Motor neuron (in vitro differentiated cells): ENCODE measurements around the gene GPR137. TPM values are rescaled to one million over a fixed set of nuclear protein-coding genes. Genes with fewer than 3 reads are reported as not detected.

Experiments
- ATAC-seq, 8 experiments: fragments of 200-7000 bp; cut with Tn5 transposase; replicated peaks in 6 of 8; 2 replicates each; pipeline ENCODE4 v1.8.0; 2021; ENCODE audit warnings: mild to moderate bottlenecking in 8 of 8, moderate library complexity in 8 of 8
- H3K27ac ChIP-seq, 2 donors: fragments of 250-450 bp; sonication (Bioruptor Pico); 2 replicates each; pipeline ENCODE4 v1.9.0; 2021; ENCODE audit warnings: antibody characterized with exemption in 2 of 2, mild to moderate bottlenecking in 2 of 2, moderate library complexity in 1 of 2
- H3K4me1 ChIP-seq, 2 donors: fragments of 250-450 bp; sonication (Bioruptor Pico); replicated peaks in 1 of 2; 2 replicates each; pipeline ENCODE4 v1.6.1; 2021; ENCODE audit warnings: antibody characterized with exemption in 2 of 2, mild to moderate bottlenecking in 2 of 2, moderate library complexity in 1 of 2
- H3K4me3 ChIP-seq, 5 donors: fragments of 250-450 bp; sonication (Bioruptor Pico); 2 replicates each; pipeline ENCODE4 v1.9.0; 2021; ENCODE audit warnings: antibody characterized with exemption in 5 of 5, mild to moderate bottlenecking in 5 of 5, moderate library complexity in 4 of 5
- WGBS, 10 experiments: fragments of 450-650 bp; shearing (Covaris generic); methylation state at CpG; one replicate each; pipeline ENCODE4 v1.0.0; 2022; 5-methylcytosine and 5-hydroxymethylcytosine counted together
- in situ Hi-C, 9 experiments: fragments of 400-800 bp; cut with MboI; loops; one replicate each; pipeline ENCODE4 v1.15.0; 2021; ENCODE audit warnings: low sequenced_read_pairs in 9 of 9, low pct_unique_long_range_greater_than_20kb in 2 of 9; ENCODE audit not compliant: unreplicated experiment in 9 of 9
- total RNA-seq, 8 experiments: library from RNA; unstranded; fragments of 300-600 nt; gene quantifications; 2 replicates each; pipeline versions ENCODE4 v1.2.3 to v1.2.4, GENCODE V29; 2022

The GPR137 gene
- 10 to 100 TPM; 18.9 to 37.6 (median 22.5) TPM for total RNA-seq

- peak; percentile 42 to 67 (median 55) for ATAC-seq
- H3K4me3 ChIP-seq, result peak within 1 kb of the TSS; percentile 80 to 96 (median 88)
- in situ Hi-C loops, result no loop called here
- H3K4me1 ChIP-seq, result peaks cover 10 to 12% of the 10 kb centered on the region in 2 donors
- WGBS, 10 experiments, result 0 to 3% (median 0%) methylated on average over 3 to 10 of the region's 102 CpGs; no CpG with 5 or more reads in 6 of the 10 experiments
- H3K27ac ChIP-seq, result peak within 1 kb of the TSS; percentile 71 to 79
Measured at GRCh38 chr11:64284962-64285884, at the start of gene GPR137. TSS of gene GPR137 (plus strand) at chr11:64285848. CDS start at chr11:64286525, 677 bp downstream.

- WGBS, 10 experiments, result 77 to 100% methylated on average over 1 to 4 of the region's 12 CpGs; no CpG with 5 or more reads in 8 of the 10 experiments
- in situ Hi-C loops, result no loop called here
- H3K4me3 ChIP-seq, result no peak overlapping the region
- peaks cover 9 to 27% of the 10 kb centered on the region in 2 donors for H3K4me1 ChIP-seq
- no peak for ATAC-seq
- H3K27ac ChIP-seq, result no peak overlapping the region
Measured at GRCh38 chr11:64237484-64237951, 48.1 kb upstream of the GPR137 start.

- Histone ChIP-seq H3K27ac (no peak overlapping the region), H3K4me1 (peaks cover 11 to 30% of the 10 kb centered on the region in 2 donors), H3K4me3 (no peak overlapping the region)
- in situ Hi-C loops, result no loop called here
- WGBS, 10 experiments, result 83 to 100% (median 100%) methylated on average over 1 to 7 of the region's 9 CpGs; no CpG with 5 or more reads in 5 of the 10 experiments
- no peak for ATAC-seq
Measured at GRCh38 chr11:64238076-64238475, 47.6 kb upstream of the GPR137 start.

- Histone ChIP-seq H3K4me3 (no peak overlapping the region), H3K27ac (no peak overlapping the region), H3K4me1 (peaks cover 11 to 23% of the 10 kb centered on the region in 2 donors)
- no peak for ATAC-seq
- in situ Hi-C loops, result no loop called here
- WGBS, 10 experiments, result 53 to 100% (median 88%) methylated on average over 1 to 4 of the region's 5 CpGs; no CpG with 5 or more reads in 3 of the 10 experiments
Measured at GRCh38 chr11:64238999-64239398, 46.6 kb upstream of the GPR137 start.

- ATAC-seq, result no peak
- 0 to 100% (median 68%) methylated on average over 1 to 8 of the region's 11 CpGs; no CpG with 5 or more reads in 1 of the 10 experiments for WGBS, 10 experiments
- Histone ChIP-seq H3K4me3 (peak overlapping the region; percentile 52 to 81 (median 65)), H3K27ac (peak overlapping the region; percentile 90 to 99), H3K4me1 (peaks cover 11 to 22% of the 10 kb centered on the region in 2 donors)
- in situ Hi-C loops, result no loop called here
Measured at GRCh38 chr11:64239662-64240434, 45.8 kb upstream of the GPR137 start.

- Histone ChIP-seq H3K4me1 (peaks cover 11 to 18% of the 10 kb centered on the region in 2 donors), H3K4me3 (peak within 1 kb of the TSS; percentile 52 to 81 (median 65)), H3K27ac (peak within 1 kb of the TSS; percentile 90 to 99)
- in situ Hi-C loops, result no loop called here
- WGBS, 10 experiments, result 0 to 15% (median 1%) methylated on average over 3 to 12 of the region's 58 CpGs; no CpG with 5 or more reads in 3 of the 10 experiments
- peak in 7 of 8 experiments; percentile 54 to 77 (median 68) for ATAC-seq
Measured at GRCh38 chr11:64240435-64241240, 45.0 kb upstream of the GPR137 start, which contains the start of gene FKBP2. TSS of gene FKBP2 (plus strand) at chr11:64241095. CDS start at chr11:64242388, 1,293 bp downstream.

- ATAC-seq, result peak; percentile 64 to 82 (median 80)
- peak overlapping the region; percentile 52 to 81 (median 65) for H3K4me3 ChIP-seq
- no CpG with 5 or more reads among the region's 24 CpGs for WGBS, 10 experiments
- peaks cover 11 to 17% of the 10 kb centered on the region in 2 donors for H3K4me1 ChIP-seq
- in situ Hi-C loops, result no loop called here
- peak overlapping the region; percentile 90 to 99 for H3K27ac ChIP-seq
Measured at GRCh38 chr11:64241241-64241490, 44.5 kb upstream of the GPR137 start.

- WGBS, 10 experiments, result 0% methylated on average over 1 to 2 of the region's 63 CpGs; no CpG with 5 or more reads in 6 of the 10 experiments
- peak overlapping the region; percentile 52 to 81 (median 65) for H3K4me3 ChIP-seq
- in situ Hi-C loops, result no loop called here
- H3K4me1 ChIP-seq, result peaks cover 11 to 17% of the 10 kb centered on the region in 2 donors
- peak overlapping the region; percentile 79 to 90 for H3K27ac ChIP-seq
- ATAC-seq, result peak; percentile 1 to 16 (median 4)
Measured at GRCh38 chr11:64241491-64242374, 43.9 kb upstream of the GPR137 start.

GRCh38 chr11:64243236-64243854 is 42.3 kb upstream of the GPR137 start:
- H3K4me1 ChIP-seq, result peaks cover 16 to 22% of the 10 kb centered on the region in 2 donors
- WGBS, 10 experiments, result 83 to 100% (median 100%) methylated on average over 1 to 2 of the region's 8 CpGs; no CpG with 5 or more reads in 7 of the 10 experiments
- in situ Hi-C loops, result no loop called here
- H3K4me3 ChIP-seq, result peak overlapping the region in 1 of 5 donors; percentile 81
- H3K27ac ChIP-seq, result no peak overlapping the region
- no peak for ATAC-seq

- in situ Hi-C loops, result no loop called here
Measured at GRCh38 chr11:64244107-64244506, 41.5 kb upstream of the GPR137 start.

GRCh38 chr11:64244966-64245365 is 40.7 kb upstream of the GPR137 start:
- in situ Hi-C loops, result no loop called here
- Histone ChIP-seq H3K4me3 (peak overlapping the region in 4 of 5 donors; percentile 52 to 92 (median 79)), H3K4me1 (peaks cover 13 to 26% of the 10 kb centered on the region in 2 donors), H3K27ac (peak overlapping the region in 1 of 2 donors; percentile 91)
- ATAC-seq, result no peak
- WGBS, 10 experiments, result no CpG with 5 or more reads among the region's 6 CpGs

More at GRCh38 chr11:64244107-64244506, 41.5 kb upstream of the GPR137 start:
- 33 to 90% (median 60%) methylated on average over 1 to 5 of the region's 5 CpGs; no CpG with 5 or more reads in 7 of the 10 experiments for WGBS, 10 experiments
- Histone ChIP-seq H3K4me1 (peaks cover 16 to 24% of the 10 kb centered on the region in 2 donors), H3K4me3 (no peak overlapping the region), H3K27ac (no peak overlapping the region)
- ATAC-seq, result no peak
